Subcutaneous adipose tissue (tissue), 4 donors: ENCODE data around the gene NFATC1. TPM values are rescaled to one million over a fixed set of nuclear protein-coding genes. Genes with fewer than 3 reads are reported as not detected.

Source experiments
- total RNA-seq, 4 donors: library from RNA; depleted of rRNA; stranded (reverse); fragments of >200 nt; gene quantifications; one replicate each; pipeline ENCODE4 v1.1.0, GENCODE V29; 2016
- TF ChIP-seq, protein P1 (sequence below): fragments of 450-650 bp; IDR thresholded peaks from one replicate; pipeline ENCODE4 v1.5.1; 2016; ENCODE audit warnings: low read depth, mild to moderate bottlenecking, control low read depth, antibody characterized with exemption, moderate library complexity

NFATC1 gene
- total RNA-seq, 4 donors from 2014 or later = 9.8 to 17.2 (median 11.5) TPM

DNA sequence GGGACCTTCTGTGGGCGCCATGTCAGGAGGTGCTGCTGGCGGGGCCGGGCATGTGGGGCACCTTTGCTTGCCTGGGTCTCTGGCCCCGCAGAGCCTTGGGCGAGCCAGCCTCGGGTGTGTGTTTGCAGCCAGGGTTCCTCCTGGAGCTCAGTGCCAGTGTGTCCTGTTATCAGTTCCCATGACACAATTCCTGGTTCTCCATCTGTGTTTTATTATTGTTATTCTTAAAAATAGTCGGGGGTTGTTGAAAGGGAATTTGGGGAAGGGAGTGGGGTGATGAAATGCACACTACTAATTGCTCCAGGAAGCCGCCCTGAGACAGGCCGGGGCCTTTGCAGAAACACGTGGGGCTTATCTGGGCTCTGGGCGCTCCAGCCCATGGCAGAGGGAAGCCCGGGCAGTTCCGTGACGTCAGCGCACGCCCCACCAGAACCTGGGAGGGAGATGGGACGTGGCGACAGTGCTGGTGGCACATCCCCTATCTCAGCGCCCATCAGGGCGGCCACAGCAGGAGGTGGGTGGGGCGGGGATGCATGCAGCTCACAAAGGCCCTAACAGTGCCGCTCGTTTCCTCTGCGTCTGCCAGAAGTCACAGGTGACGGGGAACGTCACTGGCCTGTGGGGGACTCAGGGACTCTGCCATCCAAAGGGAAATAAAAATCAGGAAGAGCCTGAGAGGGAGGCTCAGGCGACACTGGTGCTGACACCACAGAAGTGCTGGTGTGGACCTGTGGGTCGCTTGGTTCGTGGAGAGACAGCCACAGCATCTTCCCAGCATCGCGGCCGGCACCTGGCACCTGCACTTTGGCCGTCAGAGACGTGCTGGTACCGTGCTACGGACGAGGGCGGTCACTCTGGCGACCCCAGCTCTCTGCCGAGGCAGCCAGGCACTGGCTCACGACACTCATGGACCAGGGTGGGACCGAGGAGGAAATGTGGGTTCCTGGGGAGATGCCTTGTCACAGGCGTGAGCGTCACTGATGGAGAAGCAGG is 131.0 kb downstream of the NFATC1 start:
- TF ChIP-seq, protein P1, sequence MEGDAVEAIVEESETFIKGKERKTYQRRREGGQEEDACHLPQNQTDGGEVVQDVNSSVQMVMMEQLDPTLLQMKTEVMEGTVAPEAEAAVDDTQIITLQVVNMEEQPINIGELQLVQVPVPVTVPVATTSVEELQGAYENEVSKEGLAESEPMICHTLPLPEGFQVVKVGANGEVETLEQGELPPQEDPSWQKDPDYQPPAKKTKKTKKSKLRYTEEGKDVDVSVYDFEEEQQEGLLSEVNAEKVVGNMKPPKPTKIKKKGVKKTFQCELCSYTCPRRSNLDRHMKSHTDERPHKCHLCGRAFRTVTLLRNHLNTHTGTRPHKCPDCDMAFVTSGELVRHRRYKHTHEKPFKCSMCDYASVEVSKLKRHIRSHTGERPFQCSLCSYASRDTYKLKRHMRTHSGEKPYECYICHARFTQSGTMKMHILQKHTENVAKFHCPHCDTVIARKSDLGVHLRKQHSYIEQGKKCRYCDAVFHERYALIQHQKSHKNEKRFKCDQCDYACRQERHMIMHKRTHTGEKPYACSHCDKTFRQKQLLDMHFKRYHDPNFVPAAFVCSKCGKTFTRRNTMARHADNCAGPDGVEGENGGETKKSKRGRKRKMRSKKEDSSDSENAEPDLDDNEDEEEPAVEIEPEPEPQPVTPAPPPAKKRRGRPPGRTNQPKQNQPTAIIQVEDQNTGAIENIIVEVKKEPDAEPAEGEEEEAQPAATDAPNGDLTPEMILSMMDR = no peak

DNA sequence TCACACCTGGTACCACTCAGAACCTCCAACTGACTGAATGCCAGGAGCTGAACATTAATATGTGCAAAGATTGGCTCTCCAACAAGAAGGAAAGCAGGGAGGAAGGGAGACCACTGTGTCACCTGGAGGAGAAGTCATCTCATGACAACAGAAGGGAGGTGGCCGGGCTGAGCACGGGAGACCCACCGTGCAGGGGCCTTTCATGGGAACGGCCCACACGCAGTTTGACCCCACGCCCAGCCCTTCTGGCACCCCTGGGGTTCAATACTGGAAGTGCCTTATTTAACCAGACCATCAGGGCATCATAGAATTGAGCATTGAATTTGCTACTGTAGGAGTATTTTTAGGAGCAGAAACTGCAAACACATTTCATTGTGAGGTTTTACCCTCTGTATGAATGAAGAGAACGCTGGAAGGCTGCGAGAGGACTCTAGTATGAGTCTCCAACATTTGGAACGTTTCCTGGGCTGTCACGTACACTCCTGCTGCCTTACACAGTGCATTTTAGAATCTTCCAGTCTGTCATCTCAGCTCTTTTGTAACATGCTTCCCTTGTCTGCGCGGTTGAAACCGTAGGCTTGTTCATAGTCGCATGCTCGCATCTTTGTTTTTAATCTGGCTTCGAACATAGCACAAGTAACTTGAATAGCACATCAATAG is 132.1 kb downstream of the NFATC1 start:
- TF ChIP-seq, protein P1 = no peak

DNA sequence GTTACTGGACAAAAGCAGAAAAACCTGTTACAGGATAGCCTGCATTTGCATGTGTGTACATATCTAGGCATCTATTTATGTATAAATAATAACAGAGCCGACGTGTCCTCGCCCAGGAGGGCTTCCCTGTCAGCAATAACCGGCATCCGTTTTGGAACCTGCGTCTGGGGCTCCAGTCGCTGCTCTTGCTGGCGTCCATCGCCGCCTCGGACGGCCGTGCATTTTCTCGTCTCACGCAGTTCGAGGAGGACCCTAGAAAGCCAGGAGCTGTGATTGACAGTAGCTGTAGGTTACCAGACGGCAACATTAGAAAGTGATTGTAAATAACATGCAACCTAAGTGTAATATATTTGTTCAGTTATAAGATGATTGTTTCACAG is 132.6 kb downstream of the NFATC1 start:
- TF ChIP-seq, protein P1 = no peak

DNA sequence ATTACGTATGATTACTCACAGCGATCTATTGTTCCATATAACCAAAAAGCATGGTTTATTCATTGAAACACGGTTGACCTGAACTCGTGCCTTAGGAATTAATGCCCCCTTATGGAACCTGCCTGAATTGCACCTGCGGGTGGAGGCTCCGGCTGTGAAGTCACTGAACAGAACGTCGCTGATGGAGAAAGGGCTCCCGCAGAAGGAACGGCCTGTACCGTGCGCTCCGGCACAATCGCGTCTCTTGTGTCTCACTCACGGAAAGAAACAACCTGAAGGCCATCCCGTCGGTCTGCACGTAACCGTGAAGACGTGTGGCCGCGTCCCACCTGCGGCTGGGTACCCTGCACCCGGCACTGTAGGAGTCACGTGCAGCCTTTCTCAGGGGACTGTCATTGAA is 133.1 kb downstream of the NFATC1 start:
- TF ChIP-seq, protein P1 = no peak

DNA sequence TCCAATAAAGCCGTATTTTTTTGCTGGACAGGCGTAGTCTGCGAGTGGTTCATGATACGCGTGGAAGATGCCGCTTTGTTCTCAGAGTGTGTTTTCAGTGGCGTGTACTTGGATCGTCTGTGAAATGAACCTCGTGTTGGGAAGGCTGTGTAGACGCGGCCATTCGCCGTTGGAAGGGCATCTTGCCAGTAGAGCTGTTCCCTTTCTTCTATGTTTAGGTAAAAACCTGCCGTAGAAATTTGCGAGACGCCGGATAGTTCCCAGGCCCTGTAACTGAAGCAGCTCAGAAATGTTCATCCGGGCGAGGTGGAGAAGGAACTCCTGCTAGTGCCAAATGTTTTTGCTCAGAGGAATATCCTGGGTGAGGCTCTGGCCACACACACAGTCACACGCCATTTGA is 133.6 kb downstream of the NFATC1 start:
- TF ChIP-seq, protein P1 = no peak

DNA sequence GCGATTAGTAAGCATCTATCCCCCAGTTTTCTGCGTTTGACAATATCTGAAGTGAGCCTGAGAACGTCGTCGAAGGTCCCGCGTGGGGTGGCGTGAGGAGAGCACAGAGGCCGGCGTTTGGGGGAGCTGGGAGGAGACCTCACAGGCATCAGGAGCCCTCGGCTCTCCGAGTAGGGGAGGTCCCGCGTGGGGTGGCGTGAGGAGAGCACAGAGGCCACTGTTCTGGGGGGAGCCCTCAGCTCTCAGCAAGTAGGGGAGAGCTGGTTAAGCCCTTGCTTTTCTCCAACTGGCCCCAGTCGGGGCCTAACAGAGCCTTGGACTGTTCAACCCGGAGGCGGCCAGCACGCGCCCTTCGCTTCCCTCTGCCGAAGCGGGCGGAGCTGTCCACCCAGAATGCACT is 134.3 kb downstream of the NFATC1 start:
- TF ChIP-seq, protein P1 = no peak

DNA sequence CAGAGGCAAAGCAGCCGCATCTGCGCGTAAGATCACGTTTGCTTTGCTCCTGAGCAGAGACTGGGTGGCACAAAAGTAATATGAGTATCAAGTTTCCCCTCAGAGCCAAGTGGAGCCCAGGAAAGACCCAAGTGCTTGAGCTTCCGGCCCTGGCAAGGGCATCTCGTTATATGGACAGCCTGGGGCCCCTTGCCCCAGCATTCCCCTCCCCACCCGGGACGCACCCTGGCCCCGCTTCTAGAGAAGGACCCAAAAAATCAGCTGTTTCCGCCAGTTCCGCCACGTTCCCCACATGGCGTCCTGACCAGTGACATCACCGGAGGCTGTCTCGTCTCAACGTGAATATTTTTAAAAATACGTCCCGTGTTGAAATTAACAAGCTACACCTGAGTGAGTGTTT is 135.1 kb downstream of the NFATC1 start:
- TF ChIP-seq, protein P1 = no peak
